ENCODE data around the gene IFNA6.

DNA sequence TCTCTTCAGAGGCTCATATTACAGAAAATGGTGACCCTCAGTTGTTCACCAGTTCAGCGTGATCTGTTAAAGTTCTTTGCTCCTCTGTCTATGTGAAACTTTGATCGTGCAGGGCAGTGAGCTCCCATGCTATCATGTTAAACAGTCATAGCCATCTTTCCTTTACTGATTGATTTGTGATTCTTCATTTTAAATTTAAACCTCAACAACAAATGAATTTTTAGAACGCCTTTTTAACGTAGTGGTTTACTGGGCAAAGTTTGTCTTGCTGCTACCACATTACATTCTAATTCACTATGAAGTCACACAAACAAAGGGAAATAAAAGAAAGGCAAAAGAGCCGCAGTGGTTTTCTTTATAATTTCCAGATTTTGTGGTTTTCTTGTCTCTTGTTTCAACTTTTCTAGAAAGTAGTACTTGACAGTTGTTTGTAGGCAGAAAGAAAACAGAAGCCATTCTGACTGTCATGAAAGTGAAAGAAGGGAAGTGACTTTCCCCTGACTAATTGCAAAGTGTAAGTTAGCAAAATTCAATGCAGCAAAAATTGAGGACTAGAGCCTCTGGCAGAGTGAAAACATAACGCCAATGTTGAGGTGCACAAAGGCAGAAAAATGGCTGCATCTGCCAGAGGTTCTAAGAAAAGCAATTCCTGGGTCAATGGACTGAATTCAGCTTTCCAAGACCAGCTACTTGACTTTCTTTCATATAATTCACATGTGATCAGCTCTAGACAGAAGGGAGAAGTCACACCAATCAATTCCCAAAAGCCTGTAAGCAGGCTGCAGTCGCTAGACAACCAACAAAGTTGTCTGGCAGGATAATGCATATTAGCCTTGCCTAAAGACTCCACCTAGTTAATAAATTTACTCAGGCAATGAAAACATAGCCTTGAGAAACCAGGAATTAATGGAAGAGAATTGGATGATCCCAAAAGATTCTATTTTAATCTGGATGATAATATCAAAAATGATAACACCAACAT is 7.1 kb upstream of the IFNA6 start:
- TF ChIP-seq, protein P1, sequence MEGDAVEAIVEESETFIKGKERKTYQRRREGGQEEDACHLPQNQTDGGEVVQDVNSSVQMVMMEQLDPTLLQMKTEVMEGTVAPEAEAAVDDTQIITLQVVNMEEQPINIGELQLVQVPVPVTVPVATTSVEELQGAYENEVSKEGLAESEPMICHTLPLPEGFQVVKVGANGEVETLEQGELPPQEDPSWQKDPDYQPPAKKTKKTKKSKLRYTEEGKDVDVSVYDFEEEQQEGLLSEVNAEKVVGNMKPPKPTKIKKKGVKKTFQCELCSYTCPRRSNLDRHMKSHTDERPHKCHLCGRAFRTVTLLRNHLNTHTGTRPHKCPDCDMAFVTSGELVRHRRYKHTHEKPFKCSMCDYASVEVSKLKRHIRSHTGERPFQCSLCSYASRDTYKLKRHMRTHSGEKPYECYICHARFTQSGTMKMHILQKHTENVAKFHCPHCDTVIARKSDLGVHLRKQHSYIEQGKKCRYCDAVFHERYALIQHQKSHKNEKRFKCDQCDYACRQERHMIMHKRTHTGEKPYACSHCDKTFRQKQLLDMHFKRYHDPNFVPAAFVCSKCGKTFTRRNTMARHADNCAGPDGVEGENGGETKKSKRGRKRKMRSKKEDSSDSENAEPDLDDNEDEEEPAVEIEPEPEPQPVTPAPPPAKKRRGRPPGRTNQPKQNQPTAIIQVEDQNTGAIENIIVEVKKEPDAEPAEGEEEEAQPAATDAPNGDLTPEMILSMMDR (conservative IDR thresholded peaks at IDR 0.05 in 1 of 2, IDR thresholded peaks at IDR 0.05 in 1 of 2; ENCODE audit: extremely low read depth in 1 of 2, insufficient read depth in 1 of 2, low read depth in 1 of 2, low read length in 2 of 2) = no peak
- TF ChIP-seq EZH2 (IDR thresholded peaks at IDR 0.05; ENCODE audit: borderline replicate concordance, low read length) = no peak

Data from mammary epithelial cell (primary cell).